DMS79 treated with DMSO at 0.1 percent for 48 hours (cell line): ENCODE measurements around the gene ANAPC10.
"Not testable (repeated sequence)": the region's sequence is repeated elsewhere in the genome, so short reads cannot be mapped to it uniquely, and the experiment has no call there.

Experiments
- DNase-seq: peaks from one replicate; lab custom pipeline; 2025; lab: John Stamatoyannopoulos, UW

ANAPC10 gene

DNA sequence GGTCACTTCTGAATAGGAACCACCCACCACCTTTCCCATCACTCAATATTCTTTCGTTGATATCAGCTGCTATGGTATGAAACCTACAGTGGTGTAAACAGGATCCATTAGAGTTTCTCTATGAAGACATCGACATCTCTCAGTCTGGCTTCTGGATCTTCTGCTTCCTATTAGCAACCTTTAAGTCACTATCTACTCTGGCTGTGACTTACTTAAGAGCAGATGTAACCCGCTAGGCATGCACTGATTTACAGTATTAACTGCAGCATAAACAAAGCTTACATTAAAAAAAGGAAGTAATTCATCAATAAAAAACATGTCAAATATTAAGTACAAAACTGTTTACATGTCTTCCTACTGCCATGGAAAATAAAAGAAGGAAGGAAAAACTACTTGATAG, 96.4 kb downstream of the ANAPC10 start:
- DNase-seq = no peak

- DNase-seq = not testable (repeated sequence)
Measured at GRCh38 chr4:145000656-145001055, 97.3 kb downstream of the ANAPC10 start.

- DNase-seq = no peak
Measured at GRCh38 chr4:144989306-144989705, 108.7 kb downstream of the ANAPC10 start.

- DNase-seq = no peak
Measured at GRCh38 chr4:144985531-144985930, 112.5 kb downstream of the ANAPC10 start.

DNA sequence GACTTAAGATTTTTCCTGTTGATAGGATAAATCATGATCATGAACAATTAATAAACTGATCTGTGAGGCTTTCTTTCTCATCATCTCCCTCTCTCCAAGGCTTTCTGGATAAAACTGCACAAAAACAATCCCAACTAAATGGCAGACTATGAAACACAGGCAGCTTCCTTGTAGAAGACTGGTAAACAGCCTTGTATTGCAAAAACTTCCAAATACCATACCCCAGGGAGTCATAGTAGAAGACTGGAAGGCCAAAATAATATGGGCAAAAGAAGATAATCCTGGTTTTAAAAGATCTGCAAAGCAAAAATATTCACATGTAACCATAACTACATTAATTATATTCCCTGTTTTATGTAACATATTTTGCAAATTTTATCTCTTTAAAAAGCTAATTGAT, 113.0 kb downstream of the ANAPC10 start:
- DNase-seq = no peak

DNA sequence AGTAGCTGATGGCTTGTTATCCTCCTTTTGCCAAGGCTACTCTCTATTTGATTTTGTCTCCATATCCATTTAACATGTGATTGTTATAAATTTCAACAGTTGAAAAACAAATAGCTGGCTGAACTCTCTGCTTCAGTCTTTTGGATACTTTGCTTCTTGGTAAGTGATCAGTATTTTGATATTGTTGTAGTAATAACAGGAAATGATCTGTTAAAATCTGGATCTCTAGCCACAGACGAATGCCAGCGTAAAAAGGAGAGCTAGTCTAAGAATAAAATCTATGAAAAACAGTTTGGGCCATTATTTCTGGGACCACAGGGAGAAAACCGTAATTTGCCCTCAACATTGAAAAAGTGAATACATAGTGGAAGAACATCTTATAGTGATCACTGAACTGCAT, 113.8 kb downstream of the ANAPC10 start:
- no peak for DNase-seq

DNA sequence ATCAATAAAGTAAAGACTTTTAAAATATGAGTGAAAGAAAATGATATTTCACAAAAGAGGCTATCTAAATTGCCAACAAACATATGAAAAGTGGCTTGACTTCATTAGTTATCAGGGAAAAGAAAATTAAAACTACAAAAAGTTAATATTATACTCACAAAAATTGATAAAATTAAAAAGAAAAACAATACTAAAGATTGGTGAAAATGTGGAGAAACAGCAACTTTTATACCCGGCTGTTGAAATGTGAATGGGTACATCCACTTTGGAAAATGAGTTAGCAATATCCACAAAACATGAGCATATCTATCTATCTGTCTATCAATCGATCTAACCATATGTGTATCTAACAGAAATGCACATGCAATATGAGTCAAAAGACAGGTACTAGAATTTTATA, 122.3 kb downstream of the ANAPC10 start:
- no peak for DNase-seq

DNA sequence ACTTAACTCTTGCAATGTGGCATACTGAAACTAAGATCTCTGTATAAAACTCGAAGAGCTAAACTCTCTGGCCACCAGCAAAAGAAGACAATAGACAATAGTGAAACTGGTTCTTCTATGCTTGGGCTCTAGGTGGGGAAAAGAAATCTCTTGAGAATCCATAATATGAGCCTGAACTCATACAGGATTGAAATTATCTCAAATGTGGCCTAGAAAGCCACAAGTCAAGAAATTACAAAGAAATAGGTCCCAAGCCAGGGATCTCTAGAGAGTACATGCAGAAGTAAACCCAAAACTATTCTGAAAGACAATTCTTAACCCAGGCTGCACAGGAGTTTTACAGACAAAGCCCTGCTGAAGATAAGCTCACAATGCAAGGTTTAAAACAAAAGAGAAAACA, 127.4 kb downstream of the ANAPC10 start:
- no peak for DNase-seq

- no peak for DNase-seq
Measured at GRCh38 chr4:144969821-144970220, 128.2 kb downstream of the ANAPC10 start.

DNA sequence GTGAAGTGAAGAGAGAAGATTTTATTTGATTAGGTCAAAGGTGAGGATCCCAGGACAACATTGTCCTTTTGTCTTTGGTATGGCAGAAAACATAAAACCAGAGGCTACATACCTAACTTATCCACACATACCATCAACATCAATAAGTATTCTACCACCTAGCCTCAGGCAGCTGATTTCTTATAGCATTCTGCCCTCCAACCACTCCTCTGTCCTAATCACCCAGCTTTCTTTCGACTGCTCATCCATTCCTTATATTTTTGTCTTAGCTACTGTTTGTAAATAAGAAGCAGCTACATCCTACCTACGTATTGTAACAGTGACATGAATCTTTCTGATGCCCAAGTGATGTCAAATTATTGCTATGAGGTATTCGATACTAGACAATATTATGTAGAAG, 129.4 kb downstream of the ANAPC10 start:
- DNase-seq = no peak

GRCh38 chr4:144967161-144967560, 130.8 kb downstream of the ANAPC10 start:
- DNase-seq = no peak

- no peak for DNase-seq
Measured at GRCh38 chr4:144962300-144962699, 135.7 kb downstream of the ANAPC10 start.

- no peak for DNase-seq
Measured at GRCh38 chr4:144955104-144955503, 142.9 kb downstream of the ANAPC10 start.

DNA sequence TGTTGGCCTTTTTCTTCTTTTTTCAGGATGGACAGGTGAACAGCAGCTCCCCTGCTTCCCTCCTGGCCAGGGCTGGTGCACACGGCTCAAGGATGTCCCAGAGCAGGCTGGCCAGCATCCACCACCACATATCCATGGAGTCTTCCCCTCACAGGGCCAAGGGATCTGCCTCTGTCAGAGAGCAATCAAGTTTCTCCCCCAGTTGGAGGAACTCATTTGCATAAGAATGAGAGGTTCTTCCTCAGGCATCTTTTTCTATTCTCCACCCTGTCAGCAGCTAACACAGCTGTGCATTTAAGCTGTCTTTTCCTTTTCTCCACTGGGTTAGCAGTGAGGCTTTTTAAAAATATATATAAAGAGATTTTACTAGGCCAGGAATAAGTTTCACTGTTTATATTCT, 143.8 kb downstream of the ANAPC10 start:
- DNase-seq = no peak

GRCh38 chr4:144948421-144948820, 149.6 kb downstream of the ANAPC10 start:
- DNase-seq = no peak

DNA sequence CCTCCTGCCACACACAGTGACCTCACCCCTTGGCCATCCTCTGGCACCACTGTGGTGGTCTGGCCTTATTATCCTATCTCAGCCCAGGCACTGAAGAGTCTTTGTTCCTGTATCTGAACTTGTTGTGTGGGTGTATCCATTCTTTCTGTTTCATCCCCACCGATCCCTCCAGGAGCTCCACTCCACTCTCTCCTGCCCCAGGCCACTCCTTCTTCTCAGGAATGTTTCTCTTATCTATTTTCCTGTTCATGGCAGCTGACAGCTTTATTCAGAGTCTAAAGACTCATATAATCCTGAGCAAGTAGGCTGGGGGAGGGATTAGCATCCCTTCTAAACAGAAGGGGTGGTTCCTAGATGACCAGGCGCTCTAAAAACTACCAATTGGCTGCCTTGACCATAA, 150.0 kb downstream of the ANAPC10 start:
- DNase-seq = no peak
